Mononuclear cell (primary cell): ENCODE data around the gene AADACL3. TPM values are rescaled to one million over a fixed set of nuclear protein-coding genes. Genes with fewer than 3 reads are reported as not detected.

ENCODE experiments used
- H3K27me3 ChIP-seq: 2 replicates; pipeline ENCODE4 v1.6.0; 2011; ENCODE audit warnings: low read length, control low read depth; ENCODE audit not compliant: insufficient read depth
- H3K4me1 ChIP-seq: 2 replicates; pipeline ENCODE4 v1.5.1; 2011; ENCODE audit warnings: mild to moderate bottlenecking, low read length, control low read depth; ENCODE audit not compliant: insufficient read depth
- H3K4me3 ChIP-seq: 2 replicates; pipeline ENCODE4 v1.5.1; 2011; ENCODE audit warnings: mild to moderate bottlenecking, low read length, moderate library complexity
- H3K9me3 ChIP-seq: 2 replicates; pipeline ENCODE4 v1.5.1; 2011; ENCODE audit warnings: low read depth, mild to moderate bottlenecking, control low read depth, low read length
- total RNA-seq: library from RNA; depleted of rRNA; stranded (reverse); fragments of >200 nt; gene quantifications from one replicate; pipeline ENCODE4 v1.2.3, GENCODE V29; 2012

The AADACL3 gene
- total RNA-seq, 1 donor, result not detected

- Histone ChIP-seq H3K4me1 (no peaks in the 10 kb centered on the region), H3K9me3 (no peaks in the 10 kb centered on the region), H3K27me3 (peaks cover 4% of the 10 kb centered on the region), H3K4me3 (no peak overlapping the region)
These were observed 54.1 kb downstream of the AADACL3 start for GRCh38 chr1:12769976-12770505.

GRCh38 chr1:12770620-12771019 lies 54.7 kb downstream of the AADACL3 start:
- Histone ChIP-seq H3K4me1 (no peaks in the 10 kb centered on the region), H3K9me3 (no peaks in the 10 kb centered on the region), H3K4me3 (no peak overlapping the region), H3K27me3 (peaks cover 4% of the 10 kb centered on the region)

- no peaks in the 10 kb centered on the region for H3K9me3 ChIP-seq
- peaks cover 4% of the 10 kb centered on the region for H3K27me3 ChIP-seq
- H3K4me3 ChIP-seq, result no peak overlapping the region
- no peaks in the 10 kb centered on the region for H3K4me1 ChIP-seq
These were observed 55.3 kb downstream of the AADACL3 start for GRCh38 chr1:12771186-12771585.

GRCh38 chr1:12772520-12772919 lies 56.6 kb downstream of the AADACL3 start:
- H3K4me3 ChIP-seq, result no peak overlapping the region
- no peaks in the 10 kb centered on the region for H3K9me3 ChIP-seq
- H3K4me1 ChIP-seq, result no peaks in the 10 kb centered on the region
- peaks cover 4% of the 10 kb centered on the region for H3K27me3 ChIP-seq

- Histone ChIP-seq H3K4me3 (no peak within 1 kb of the TSS), H3K4me1 (no peaks in the 10 kb centered on the region), H3K9me3 (no peaks in the 10 kb centered on the region), H3K27me3 (peaks cover 2% of the 10 kb centered on the region)
These were observed 57.5 kb downstream of the AADACL3 start, which contains the start of gene PRAMEF12 for GRCh38 chr1:12773438-12773837. TSS of gene PRAMEF12 (plus strand) at chr1:12773738. CDS start at chr1:12774868, 1,130 bp downstream.

DNA sequence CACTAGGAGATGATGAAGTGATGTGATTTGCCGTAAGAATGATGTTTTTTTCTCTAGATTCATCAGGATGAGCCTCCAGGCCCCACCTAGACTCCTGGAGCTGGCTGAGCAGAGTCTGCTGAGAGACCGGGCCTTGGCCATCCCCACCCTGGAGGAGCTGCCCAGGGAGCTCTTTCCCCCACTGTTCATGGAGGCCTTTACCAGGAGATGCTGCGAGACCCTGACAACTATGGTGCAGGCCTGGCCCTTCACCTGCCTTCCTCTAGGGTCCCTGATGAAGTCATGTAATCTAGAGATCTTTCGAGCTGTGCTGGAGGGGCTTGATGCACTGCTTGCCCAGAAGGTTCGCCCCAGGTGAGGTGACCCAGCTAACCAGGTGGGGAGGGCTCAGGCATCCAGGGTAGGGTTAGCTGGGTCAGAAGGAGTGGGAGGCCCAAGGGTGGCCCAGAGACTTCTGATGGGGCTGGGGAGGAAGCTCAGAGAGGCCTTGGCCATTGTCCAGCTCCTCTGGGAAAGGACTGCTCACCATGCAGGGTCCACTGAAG lies 59.0 kb downstream of the AADACL3 start:
- H3K4me3 ChIP-seq, result no peak overlapping the region
- no peaks in the 10 kb centered on the region for H3K4me1 ChIP-seq
- no peaks in the 10 kb centered on the region for H3K27me3 ChIP-seq
- H3K9me3 ChIP-seq, result no peaks in the 10 kb centered on the region

GRCh38 chr1:12775443-12775842 lies 59.5 kb downstream of the AADACL3 start:
- Histone ChIP-seq H3K27me3 (no peaks in the 10 kb centered on the region), H3K9me3 (no peaks in the 10 kb centered on the region), H3K4me3 (no peak overlapping the region), H3K4me1 (no peaks in the 10 kb centered on the region)

- H3K27me3 ChIP-seq, result no peaks in the 10 kb centered on the region
- H3K4me1 ChIP-seq, result no peaks in the 10 kb centered on the region
- H3K4me3 ChIP-seq, result no peak overlapping the region
- no peaks in the 10 kb centered on the region for H3K9me3 ChIP-seq
These were observed 61.1 kb downstream of the AADACL3 start for GRCh38 chr1:12776801-12777557.

Other genes with a start within 250 kb of the AADACL3 start
- gene DHRS3, start 97.9 kb upstream of the AADACL3 start, total RNA-seq, result 80.4 TPM
- not detected for gene AADACL4, start 72.0 kb upstream of the AADACL3 start, total RNA-seq
- not detected for gene CFAP107, start 30.1 kb downstream of the AADACL3 start, total RNA-seq
- gene PRAMEF12, start 57.6 kb downstream of the AADACL3 start, total RNA-seq, result not detected
- gene PRAMEF1, start 75.3 kb downstream of the AADACL3 start, total RNA-seq, result not detected
- gene PRAMEF11, start 115.3 kb downstream of the AADACL3 start, total RNA-seq, result not detected
- not detected for gene HNRNPCL1, start 132.6 kb downstream of the AADACL3 start, total RNA-seq
- gene PRAMEF2, start 141.0 kb downstream of the AADACL3 start, total RNA-seq, result 0.10 TPM
- gene PRAMEF4, start 170.1 kb downstream of the AADACL3 start, total RNA-seq, result not detected
- not detected for gene PRAMEF10, start 182.2 kb downstream of the AADACL3 start, total RNA-seq
- not detected for gene PRAMEF7, start 200.5 kb downstream of the AADACL3 start, total RNA-seq
- gene PRAMEF6, start 231.5 kb downstream of the AADACL3 start, total RNA-seq, result not detected